Measurements from ENCODE around the gene CA11. TPM values are rescaled to one million over a fixed set of nuclear protein-coding genes. Genes with fewer than 3 reads are reported as not detected.

Gene CA11
- total RNA-seq, 1 experiment from 2014 or later: 10.5 TPM

- intact Hi-C loops (cut with micrococcal nuclease; ENCODE audit: unreplicated experiment): no loop called here
- H3K4me3 ChIP-seq (ENCODE audit: low read depth, low read length): no peak overlapping the region
- DNase-seq: no peak
- H3K36me3 ChIP-seq (ENCODE audit: control insufficient read depth, insufficient read depth, low read length): no peaks in the 10 kb centered on the region
- BruUV-seq (replicated peaks): no TSS peak
- ChIA-PET CTCF (interaction anchor here (0.6 to 1.0 kb wide), 3 partner anchors 8 to 323 kb away, joined by 3 to 5 read pairs (median 4); no protein-coding TSS in a partner anchor), POLR2A (no interaction called here)
- H3K4me1 Mint-ChIP-seq (ENCODE audit: low read depth, unreplicated experiment): peaks cover 8% of the 10 kb centered on the region
- TF ChIP-seq CTCF (IDR thresholded peaks at IDR 0.05; ENCODE audit: insufficient read depth in 1 of 2, low read depth in 1 of 2, low read length in 1 of 2, severe bottlenecking in 1 of 2, unreplicated experiment in 1 of 2): no peak
- no peaks in the 10 kb centered on the region for H3K4me1 ChIP-seq
- H3K4me3 Mint-ChIP-seq (ENCODE audit: unreplicated experiment): no peak overlapping the region
- no peak overlapping the region for H3K27ac Mint-ChIP-seq (ENCODE audit: unreplicated experiment)
- no peaks in the 10 kb centered on the region for H3K9me3 ChIP-seq
- H3K9me3 Mint-ChIP-seq (ENCODE audit: unreplicated experiment): no peaks in the 10 kb centered on the region
- H3K27me3 ChIP-seq (replicated peaks; ENCODE audit: control insufficient read depth, insufficient read depth, low read length): no peaks in the 10 kb centered on the region
- no peaks in the 10 kb centered on the region for H3K27me3 Mint-ChIP-seq (ENCODE audit: insufficient read depth, unreplicated experiment)
- no peaks in the 10 kb centered on the region for H3K36me3 Mint-ChIP-seq (ENCODE audit: insufficient read depth, unreplicated experiment)
Observed at GRCh38 chr19:48650974-48651682, 5.1 kb upstream of the CA11 start.

DNA sequence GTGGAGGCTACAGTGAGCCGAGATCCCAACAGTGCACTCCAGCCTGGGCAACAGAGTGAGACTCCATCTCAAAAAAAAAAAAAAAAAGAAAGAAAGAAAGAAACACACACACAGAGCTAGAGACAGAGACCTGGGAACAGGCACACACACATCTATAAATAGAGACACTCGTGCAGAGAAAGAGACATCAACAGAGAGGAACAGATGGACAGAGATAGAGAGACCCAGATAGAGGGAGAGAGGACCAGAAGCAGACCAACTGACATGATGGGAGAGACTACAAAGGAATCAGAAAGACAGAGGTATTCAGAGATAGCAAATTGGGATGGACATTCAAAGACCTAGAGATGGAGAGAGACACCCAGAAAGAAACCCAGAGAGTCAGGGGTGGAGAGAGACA is 2.1 kb upstream of the CA11 start:
- H3K36me3 Mint-ChIP-seq (ENCODE audit: insufficient read depth, unreplicated experiment): no peaks in the 10 kb centered on the region
- peaks cover 16% of the 10 kb centered on the region for H3K4me1 Mint-ChIP-seq (ENCODE audit: low read depth, unreplicated experiment)
- H3K27me3 Mint-ChIP-seq (ENCODE audit: insufficient read depth, unreplicated experiment): no peaks in the 10 kb centered on the region
- H3K27me3 ChIP-seq (replicated peaks; ENCODE audit: control insufficient read depth, insufficient read depth, low read length): no peaks in the 10 kb centered on the region
- no peak overlapping the region for H3K4me3 Mint-ChIP-seq (ENCODE audit: unreplicated experiment)
- no peaks in the 10 kb centered on the region for H3K36me3 ChIP-seq (ENCODE audit: control insufficient read depth, insufficient read depth, low read length)
- intact Hi-C loops (cut with micrococcal nuclease; ENCODE audit: unreplicated experiment): loop anchor here (5.0 kb wide), 1 partner anchor 39 kb away; no protein-coding TSS in a partner anchor
- no peak overlapping the region for H3K4me3 ChIP-seq (ENCODE audit: low read depth, low read length)
- TF ChIP-seq CTCF (IDR thresholded peaks at IDR 0.05; ENCODE audit: insufficient read depth in 1 of 2, low read depth in 1 of 2, low read length in 1 of 2, severe bottlenecking in 1 of 2, unreplicated experiment in 1 of 2): no peak
- DNase-seq: no peak
- POLR2A ChIA-PET: no interaction called here
- H3K9me3 Mint-ChIP-seq (ENCODE audit: unreplicated experiment): no peaks in the 10 kb centered on the region
- CTCF ChIA-PET: no interaction called here
- H3K9me3 ChIP-seq: no peaks in the 10 kb centered on the region
- H3K27ac Mint-ChIP-seq (ENCODE audit: unreplicated experiment): no peak overlapping the region
- no TSS peak for BruUV-seq (replicated peaks)
- peaks cover 9% of the 10 kb centered on the region; the same call in 1 of the 2 replicates for H3K4me1 ChIP-seq

- ChIA-PET POLR2A (interaction anchor here (2.0 to 2.1 kb wide), 2 partner anchors 28 to 225 kb away, joined by 7 to 12 read pairs; partner anchors contain the start of genes PPP1R15A, RPL18 and SPHK2), CTCF (interaction anchor here (1.0 to 2.7 kb wide), 8 partner anchors 9 to 196 kb away, joined by 3 to 28 read pairs (median 6); partner anchors contain the start of genes DBP and FUT2)
- no peaks in the 10 kb centered on the region for H3K27me3 ChIP-seq (replicated peaks; ENCODE audit: control insufficient read depth, insufficient read depth, low read length)
- no peaks in the 10 kb centered on the region for H3K9me3 ChIP-seq
- DNase-seq: no peak
- BruUV-seq (replicated peaks): no TSS peak
- H3K4me3 ChIP-seq (ENCODE audit: low read depth, low read length): no peak overlapping the region; the same call in 1 of the 2 replicates
- TF ChIP-seq CTCF (IDR thresholded peaks at IDR 0.05; ENCODE audit: insufficient read depth in 1 of 2, low read depth in 1 of 2, low read length in 1 of 2, severe bottlenecking in 1 of 2, unreplicated experiment in 1 of 2): no peak
- H3K4me1 ChIP-seq: peaks cover 9% of the 10 kb centered on the region; the same call in 1 of the 2 replicates
- Mint-ChIP-seq H3K4me3 (ENCODE audit: unreplicated experiment) (peak overlapping the region; percentile 77), H3K27me3 (ENCODE audit: insufficient read depth, unreplicated experiment) (no peaks in the 10 kb centered on the region), H3K4me1 (ENCODE audit: low read depth, unreplicated experiment) (peaks cover 16% of the 10 kb centered on the region), H3K36me3 (ENCODE audit: insufficient read depth, unreplicated experiment) (no peaks in the 10 kb centered on the region), H3K27ac (ENCODE audit: unreplicated experiment) (no peak overlapping the region), H3K9me3 (ENCODE audit: unreplicated experiment) (no peaks in the 10 kb centered on the region)
- H3K36me3 ChIP-seq (ENCODE audit: control insufficient read depth, insufficient read depth, low read length): no peaks in the 10 kb centered on the region
- intact Hi-C loops (cut with micrococcal nuclease; ENCODE audit: unreplicated experiment): loop anchor here (1.0 to 5.0 kb wide), 5 partner anchors 9 to 138 kb away; partner anchors contain the start of gene DBP
Observed at GRCh38 chr19:48646722-48647216, 782 bp upstream of the CA11 start.
